GM18861 (cell line): ENCODE results near the gene DUSP6.

ENCODE experiments used
- ATAC-seq: cut with Tn5 transposase; IDR thresholded peaks from one replicate; pipeline ENCODE4 v1.9.1; 2021; ENCODE audit not compliant: unreplicated experiment

The DUSP6 gene

DNA sequence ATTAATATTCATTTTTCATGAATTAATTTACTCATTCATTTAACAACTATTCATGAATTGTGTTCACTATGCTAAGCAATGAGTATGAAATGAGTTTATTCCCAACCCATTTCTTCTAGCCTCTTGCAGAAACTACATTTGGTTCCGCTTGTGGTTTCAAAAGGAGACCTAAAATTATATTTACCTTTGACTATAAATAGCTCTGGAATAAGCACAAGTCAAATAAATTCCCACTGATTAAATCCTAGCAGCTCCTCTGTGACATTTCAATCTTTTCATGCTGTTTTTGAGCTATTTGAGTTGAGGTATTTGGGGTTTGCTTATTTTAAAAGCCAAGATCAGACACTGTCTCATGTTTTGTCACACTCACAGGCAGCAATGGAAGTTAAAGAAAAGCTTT is 46.9 kb downstream of the DUSP6 start:
- no peak for ATAC-seq

DNA sequence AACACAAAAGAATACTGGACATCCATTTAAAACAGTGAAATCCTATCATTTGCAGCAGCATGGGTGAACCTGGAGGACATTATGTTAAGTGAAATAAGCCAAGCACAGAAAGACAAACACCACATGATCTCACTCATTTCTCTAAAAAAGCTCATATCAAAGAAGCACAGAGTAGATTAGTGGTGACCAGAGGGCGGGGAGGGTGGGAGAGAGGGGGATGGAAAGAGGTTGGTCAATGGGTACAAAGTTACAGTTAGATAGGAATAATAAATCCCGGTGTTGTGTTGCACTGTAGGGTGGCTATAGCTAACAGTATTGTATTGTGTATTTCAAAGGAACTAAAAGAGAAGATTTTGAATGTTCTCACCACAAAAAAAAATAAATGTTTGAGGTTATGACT is 52.4 kb downstream of the DUSP6 start:
- ATAC-seq = no peak

DNA sequence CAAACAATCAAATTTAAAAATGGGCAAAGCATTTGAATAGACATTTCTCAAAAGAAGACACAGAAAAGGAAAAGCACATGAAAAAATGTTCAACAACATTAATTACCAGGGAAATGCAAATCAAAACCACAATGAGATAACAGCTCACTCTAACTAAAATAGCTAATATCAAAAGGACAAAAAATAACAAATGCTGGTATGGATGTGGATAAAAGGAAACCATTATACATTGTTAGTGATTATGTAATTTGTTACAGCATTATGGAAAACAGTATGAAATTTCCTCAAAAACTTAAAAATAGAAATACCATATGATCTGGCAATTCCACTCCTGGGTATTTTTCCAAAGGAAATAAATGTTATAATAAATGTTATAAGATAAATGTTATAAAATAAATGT is 52.9 kb downstream of the DUSP6 start:
- ATAC-seq = no peak
